HG03469 (cell line): ENCODE data around the gene FAT1.
"Not testable (repeated sequence)": the region's sequence is repeated elsewhere in the genome, so short reads cannot be mapped to it uniquely, and the experiment has no call there.

Experiments
- ATAC-seq: cut with Tn5 transposase; IDR thresholded peaks from one replicate; pipeline ENCODE4 v1.9.1; 2021; ENCODE audit warnings: mild to moderate bottlenecking, moderate library complexity, moderate number of reproducible peaks; ENCODE audit not compliant: unreplicated experiment

The FAT1 gene

GRCh38 chr4:186699298-186699697 is 24.4 kb downstream of the FAT1 start:
- no peak for ATAC-seq

GRCh38 chr4:186698525-186698924 is 25.1 kb downstream of the FAT1 start:
- no peak for ATAC-seq

DNA sequence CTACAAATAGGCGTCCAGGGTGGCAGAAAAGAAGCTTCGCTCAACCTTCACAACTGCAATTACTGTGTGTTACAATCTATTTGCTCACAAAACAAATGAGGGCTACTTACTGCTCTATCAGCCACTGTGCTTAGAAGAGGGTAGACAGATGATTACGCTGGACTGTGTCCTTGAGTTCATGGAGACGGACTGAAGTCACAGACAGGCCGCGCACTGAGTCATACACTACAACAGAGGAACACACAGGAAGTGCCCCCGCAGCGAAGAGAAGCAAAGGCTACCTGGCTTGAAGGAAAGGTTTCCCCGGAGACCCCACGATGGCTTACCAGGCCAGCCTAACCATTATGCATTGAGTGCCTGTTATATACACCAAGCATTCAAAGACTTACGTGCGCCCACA is 25.6 kb downstream of the FAT1 start:
- no peak for ATAC-seq

- ATAC-seq = no peak
These were observed 28.3 kb downstream of the FAT1 start for GRCh38 chr4:186695392-186695791.

GRCh38 chr4:186693894-186694293 is 29.8 kb downstream of the FAT1 start:
- no peak for ATAC-seq

DNA sequence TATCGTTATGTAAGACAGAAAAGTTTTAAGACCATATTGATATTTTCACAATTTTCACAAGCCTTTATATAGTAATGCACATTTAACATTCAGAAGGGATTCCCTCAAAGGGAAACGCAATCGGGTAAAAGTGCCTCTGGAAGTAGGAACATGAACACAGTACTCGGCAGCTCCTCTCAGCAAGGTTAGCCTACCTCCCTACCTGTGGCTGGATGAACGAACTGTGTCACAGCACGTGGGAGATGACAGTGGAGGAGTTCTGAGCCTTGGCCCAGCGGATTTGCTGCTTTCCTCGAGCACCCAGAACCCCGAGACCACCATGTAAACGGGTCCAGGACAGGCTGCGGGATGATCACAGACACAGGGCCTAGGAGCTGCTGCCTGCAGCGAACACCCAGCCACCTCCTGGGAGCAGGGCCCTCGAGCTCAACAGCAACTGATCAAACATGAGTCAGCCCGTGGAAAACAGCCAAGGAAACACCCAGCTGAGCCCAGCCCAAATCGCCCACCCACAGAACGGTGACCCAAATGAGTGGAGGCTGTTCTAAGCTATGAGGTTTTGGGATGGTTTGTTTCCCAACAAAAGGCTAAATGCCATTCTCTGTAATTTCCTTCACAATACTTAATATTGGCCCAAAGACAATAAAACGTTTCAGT is 30.4 kb downstream of the FAT1 start:
- no peak for ATAC-seq

DNA sequence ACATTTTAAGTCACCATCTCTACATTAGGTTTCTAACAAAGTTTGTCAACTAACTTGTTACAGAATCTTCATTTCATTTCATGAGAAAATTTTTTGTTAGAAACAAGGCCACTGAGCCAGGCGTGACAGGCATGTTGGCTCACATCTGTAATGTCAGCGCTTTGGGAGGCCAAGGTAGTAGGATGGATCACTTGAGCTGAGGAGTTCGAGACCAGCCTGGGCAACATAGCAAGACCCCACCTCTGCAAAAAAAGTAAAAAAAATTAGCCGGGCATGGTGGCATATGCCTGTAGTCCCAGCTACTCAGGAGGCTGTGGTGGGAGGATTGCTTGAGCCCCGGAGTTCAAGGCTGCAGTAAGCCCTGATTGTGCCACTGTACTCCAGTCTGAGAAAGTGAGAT is 32.3 kb downstream of the FAT1 start:
- ATAC-seq = no peak

GRCh38 chr4:186689476-186689875 is 34.2 kb downstream of the FAT1 start:
- ATAC-seq = no peak

- ATAC-seq = no peak
These were observed 35.3 kb downstream of the FAT1 start for GRCh38 chr4:186688150-186688943.

- no peak for ATAC-seq
These were observed 36.4 kb downstream of the FAT1 start for GRCh38 chr4:186687265-186687664.

DNA sequence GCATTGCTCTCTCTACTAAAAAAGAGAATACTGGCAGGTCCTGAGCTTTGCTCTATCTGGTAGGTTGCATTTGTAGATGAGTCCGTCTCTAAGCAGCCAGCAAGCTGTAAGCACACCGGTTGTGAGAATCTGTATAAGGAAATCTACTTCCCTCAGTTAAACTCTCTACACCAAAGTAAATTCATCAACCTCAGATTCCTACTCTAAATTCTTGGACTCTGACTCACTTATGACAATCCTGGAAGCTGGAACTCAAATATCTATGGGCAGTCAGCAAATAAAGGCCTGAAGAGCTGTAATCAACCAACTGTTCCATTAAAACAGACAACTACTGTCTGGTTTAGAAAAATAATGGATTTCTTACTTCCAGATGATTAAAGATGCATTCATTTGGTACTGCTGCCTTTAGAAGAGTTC is 37.9 kb downstream of the FAT1 start:
- no peak for ATAC-seq

GRCh38 chr4:186684889-186685309 is 38.8 kb downstream of the FAT1 start:
- no peak for ATAC-seq

- ATAC-seq = no peak
These were observed 39.4 kb downstream of the FAT1 start for GRCh38 chr4:186684220-186684619.

DNA sequence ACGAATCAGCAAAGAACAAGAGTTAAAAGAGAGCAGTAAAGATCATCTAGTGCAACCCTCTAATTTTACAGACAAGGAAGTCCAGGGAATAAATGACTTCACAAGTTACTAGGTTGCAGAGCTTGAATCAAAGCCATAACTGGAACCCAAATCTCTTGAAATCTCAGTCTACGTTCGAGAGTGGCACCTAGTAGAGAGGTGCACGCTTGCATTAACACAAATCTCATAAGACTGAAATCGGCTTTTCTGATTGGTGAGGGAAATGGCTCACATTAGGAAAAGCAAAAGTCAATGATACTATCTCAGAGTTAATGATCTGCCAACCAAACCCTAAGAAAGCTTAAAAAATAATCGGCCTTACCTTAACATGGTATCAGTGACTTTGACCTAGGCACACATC is 43.0 kb downstream of the FAT1 start:
- ATAC-seq = no peak

DNA sequence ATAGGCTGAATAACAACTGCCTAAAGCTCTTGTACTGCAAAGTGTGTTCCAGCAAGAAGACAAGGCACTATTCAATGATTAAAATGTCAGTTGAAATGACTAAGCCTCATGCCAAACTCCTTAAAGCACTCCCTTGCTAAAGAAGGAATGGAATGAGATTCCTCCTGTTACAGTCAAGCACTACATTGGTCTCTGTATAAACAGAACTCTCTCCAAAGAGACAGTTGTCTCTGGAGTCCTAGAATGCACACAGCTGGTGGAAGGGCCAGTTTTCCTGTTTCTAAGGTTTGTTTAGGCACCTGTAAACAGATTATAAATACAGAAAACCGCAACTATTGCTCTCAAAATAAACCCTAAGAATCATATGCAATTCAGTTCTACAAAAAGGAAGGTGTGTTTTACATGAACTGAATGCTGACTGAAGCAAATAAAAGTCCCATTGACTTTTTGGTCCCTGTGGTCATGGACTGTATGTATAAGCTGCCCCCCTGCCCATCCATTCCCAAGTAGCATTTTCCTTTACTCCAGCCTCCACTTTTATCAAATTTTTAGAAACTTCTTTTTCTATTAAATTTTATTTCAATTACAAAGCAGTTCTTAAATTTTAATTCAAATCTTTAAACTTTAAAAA is 47.0 kb downstream of the FAT1 start:
- ATAC-seq = no peak

GRCh38 chr4:186669735-186670134 is 53.9 kb downstream of the FAT1 start:
- no peak for ATAC-seq

- no peak for ATAC-seq
These were observed 54.4 kb downstream of the FAT1 start for GRCh38 chr4:186669159-186669731.

GRCh38 chr4:186666750-186667149 is 56.9 kb downstream of the FAT1 start:
- no peak for ATAC-seq

GRCh38 chr4:186666252-186666651 is 57.4 kb downstream of the FAT1 start:
- no peak for ATAC-seq

DNA sequence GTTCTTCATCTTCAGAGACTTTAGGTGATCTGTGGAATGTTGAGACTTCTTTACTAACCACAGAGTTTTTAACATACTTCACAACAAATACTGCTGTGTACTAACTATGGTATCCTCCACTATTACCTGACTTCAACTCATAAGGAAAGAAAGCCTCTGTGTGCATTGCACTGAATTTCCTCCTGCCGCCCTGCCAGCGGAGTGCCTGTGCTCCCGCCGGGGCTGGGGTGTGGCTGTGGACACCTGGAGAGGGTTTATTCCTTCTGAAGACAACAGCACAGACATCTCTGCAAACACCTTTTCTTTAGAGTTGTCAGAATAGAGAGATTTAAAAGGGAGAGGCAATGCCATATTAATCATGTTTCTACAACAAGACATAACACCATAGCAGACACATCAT is 63.3 kb downstream of the FAT1 start:
- no peak for ATAC-seq

DNA sequence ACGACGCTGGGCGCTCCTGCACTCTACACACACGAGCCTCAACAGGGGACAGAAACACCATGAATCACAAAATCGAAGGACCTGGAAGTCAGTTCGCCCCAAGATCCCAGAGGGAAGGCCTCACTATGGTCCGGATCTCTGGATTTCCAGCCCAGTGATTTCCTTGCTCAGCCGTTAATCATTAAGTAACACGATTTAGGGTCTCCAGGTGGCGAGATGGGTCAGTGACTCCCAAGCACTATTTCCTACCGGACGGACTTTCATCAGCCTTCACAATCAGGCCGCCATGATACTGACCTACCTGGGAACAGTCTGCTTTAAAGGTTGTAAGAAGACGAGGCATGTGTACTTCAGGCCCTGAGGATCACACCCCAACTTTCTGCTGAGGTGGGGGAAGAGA is 63.7 kb downstream of the FAT1 start:
- ATAC-seq = no peak

DNA sequence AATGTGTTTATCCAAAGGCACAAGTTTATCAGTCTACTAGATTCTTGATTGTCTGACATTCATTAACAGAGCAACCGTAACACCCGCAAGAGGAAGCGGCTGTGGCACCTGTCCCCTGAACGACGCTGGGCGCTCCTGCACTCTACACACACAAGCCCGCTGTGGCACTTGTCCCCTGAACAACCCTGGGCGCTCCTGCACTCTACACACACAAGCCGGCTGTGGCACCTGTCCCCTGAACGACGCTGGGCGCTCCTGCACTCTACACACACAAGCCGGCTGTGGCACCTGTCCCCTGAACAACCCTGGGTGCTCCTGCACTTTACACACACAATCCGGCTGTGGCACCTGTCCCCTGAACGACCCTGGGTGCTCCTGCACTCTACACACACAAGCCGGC is 64.2 kb downstream of the FAT1 start:
- ATAC-seq = not testable (repeated sequence)
